ENCODE results near the gene STXBP1. TPM values are rescaled to one million over a fixed set of nuclear protein-coding genes. Genes with fewer than 3 reads are reported as not detected.

The STXBP1 gene
- total and polyA plus RNA-seq, 2 donors: 2.7 to 10.2 TPM

DNA sequence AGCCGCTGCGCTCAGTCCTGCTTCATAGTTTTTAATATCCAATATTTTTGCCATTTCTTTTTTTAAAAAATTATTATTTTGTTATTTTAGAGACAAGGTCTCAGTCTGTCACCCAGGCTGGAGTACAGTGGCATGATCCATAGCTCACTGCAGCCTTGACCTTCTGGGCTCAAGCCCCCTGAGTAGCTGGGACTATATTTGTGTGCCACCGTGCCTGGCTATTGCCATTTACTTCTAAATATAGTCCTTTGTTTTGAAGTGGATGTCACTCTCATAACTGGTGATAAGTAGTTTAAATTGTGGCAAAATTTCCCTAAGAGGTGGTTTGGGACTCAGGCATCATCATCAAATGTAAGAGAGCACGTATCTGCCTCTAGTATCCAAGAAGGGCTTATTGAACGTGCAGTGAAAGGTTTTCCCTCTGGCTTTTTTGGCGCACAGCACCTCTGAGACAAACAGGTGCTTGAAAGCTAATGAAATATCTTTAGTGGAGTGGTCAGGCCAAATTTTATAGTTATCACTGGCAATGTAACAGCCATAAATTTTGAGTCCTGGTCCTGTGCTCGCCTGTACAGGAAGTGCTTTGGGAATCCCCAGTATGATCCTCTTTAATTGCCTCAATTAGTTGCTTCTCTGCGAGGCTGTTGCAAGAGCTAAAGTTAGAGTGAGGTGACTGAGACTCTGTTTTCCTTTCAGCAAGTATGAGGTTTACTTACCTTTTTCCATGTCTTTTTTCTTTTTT is 14.8 kb downstream of the STXBP1 start:
- Histone ChIP-seq H3K9me3 (ENCODE audit: control insufficient read depth in 2 of 2, insufficient read depth in 1 of 2, low read length in 1 of 2) (no peaks in the 10 kb centered on the region), H3K27me3 (ENCODE audit: control insufficient read depth in 2 of 2, insufficient read depth in 1 of 2, low read length in 1 of 2) (no peaks in the 10 kb centered on the region), H3K36me3 (ENCODE audit: control insufficient read depth in 2 of 2, insufficient read depth in 2 of 2, low read length in 1 of 2) (no peaks in the 10 kb centered on the region), H3K27ac (ENCODE audit: low read depth in 1 of 2, low read length in 1 of 2) (no peak overlapping the region), H3K4me3 (ENCODE audit: low read length in 2 of 2) (no peak overlapping the region), H3K4me1 (ENCODE audit: control insufficient read depth in 2 of 2, insufficient read depth in 2 of 2, low read length in 2 of 2) (peaks cover 0 to 6% of the 10 kb centered on the region in 2 donors)
- 90% methylated on average over 8 of the region's 8 CpGs for WGBS
- DNase-seq (ENCODE audit: low read depth in 6 of 9, low spot score in 9 of 9): no peak

DNA sequence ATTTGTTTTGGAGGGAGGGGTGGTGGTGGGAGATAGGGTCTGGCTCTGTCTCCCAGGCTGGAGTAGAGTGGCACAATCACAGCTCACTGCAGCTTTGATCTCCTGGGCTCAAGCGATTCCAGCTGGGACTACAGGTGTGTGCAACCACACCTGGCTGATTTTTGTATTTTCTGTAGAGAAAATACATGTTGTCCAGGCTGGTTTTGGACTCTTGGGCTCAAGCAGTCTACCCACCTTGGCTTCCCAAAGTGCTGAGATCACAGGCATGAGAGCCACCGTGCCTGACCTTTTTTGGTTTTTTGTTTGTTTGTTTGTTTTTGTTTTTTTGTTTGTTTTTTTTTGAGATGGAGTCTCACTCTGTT is 15.4 kb downstream of the STXBP1 start:
- Histone ChIP-seq H3K4me1 (ENCODE audit: control insufficient read depth in 2 of 2, insufficient read depth in 2 of 2, low read length in 2 of 2) (peaks cover 0 to 6% of the 10 kb centered on the region in 2 donors), H3K27me3 (ENCODE audit: control insufficient read depth in 2 of 2, insufficient read depth in 1 of 2, low read length in 1 of 2) (no peaks in the 10 kb centered on the region), H3K9me3 (ENCODE audit: control insufficient read depth in 2 of 2, insufficient read depth in 1 of 2, low read length in 1 of 2) (no peaks in the 10 kb centered on the region), H3K36me3 (ENCODE audit: control insufficient read depth in 2 of 2, insufficient read depth in 2 of 2, low read length in 1 of 2) (no peaks in the 10 kb centered on the region), H3K4me3 (ENCODE audit: low read length in 2 of 2) (no peak overlapping the region), H3K27ac (ENCODE audit: low read depth in 1 of 2, low read length in 1 of 2) (peak overlapping the region in 1 of 2 donors; percentile 5)
- 89% methylated on average over 2 of the region's 2 CpGs for WGBS
- DNase-seq (ENCODE audit: low read depth in 6 of 9, low spot score in 9 of 9): no peak

GRCh38 chr9:127628758-127629467 is 16.8 kb downstream of the STXBP1 start:
- H3K4me1 ChIP-seq (ENCODE audit: control insufficient read depth in 2 of 2, insufficient read depth in 2 of 2, low read length in 2 of 2): peaks cover 0 to 6% of the 10 kb centered on the region in 2 donors
- no peaks in the 10 kb centered on the region for H3K9me3 ChIP-seq (ENCODE audit: control insufficient read depth in 2 of 2, insufficient read depth in 1 of 2, low read length in 1 of 2)
- peak overlapping the region in 1 of 2 donors; percentile 52 for H3K27ac ChIP-seq (ENCODE audit: low read depth in 1 of 2, low read length in 1 of 2)
- H3K27me3 ChIP-seq (ENCODE audit: control insufficient read depth in 2 of 2, insufficient read depth in 1 of 2, low read length in 1 of 2): no peaks in the 10 kb centered on the region
- no peaks in the 10 kb centered on the region for H3K36me3 ChIP-seq (ENCODE audit: control insufficient read depth in 2 of 2, insufficient read depth in 2 of 2, low read length in 1 of 2)
- whole genome bisulfite sequencing: 89% methylated on average over 9 of the region's 9 CpGs
- DNase-seq (ENCODE audit: low read depth in 6 of 9, low spot score in 9 of 9): no peak
- H3K4me3 ChIP-seq (ENCODE audit: low read length in 2 of 2): no peak overlapping the region

DNA sequence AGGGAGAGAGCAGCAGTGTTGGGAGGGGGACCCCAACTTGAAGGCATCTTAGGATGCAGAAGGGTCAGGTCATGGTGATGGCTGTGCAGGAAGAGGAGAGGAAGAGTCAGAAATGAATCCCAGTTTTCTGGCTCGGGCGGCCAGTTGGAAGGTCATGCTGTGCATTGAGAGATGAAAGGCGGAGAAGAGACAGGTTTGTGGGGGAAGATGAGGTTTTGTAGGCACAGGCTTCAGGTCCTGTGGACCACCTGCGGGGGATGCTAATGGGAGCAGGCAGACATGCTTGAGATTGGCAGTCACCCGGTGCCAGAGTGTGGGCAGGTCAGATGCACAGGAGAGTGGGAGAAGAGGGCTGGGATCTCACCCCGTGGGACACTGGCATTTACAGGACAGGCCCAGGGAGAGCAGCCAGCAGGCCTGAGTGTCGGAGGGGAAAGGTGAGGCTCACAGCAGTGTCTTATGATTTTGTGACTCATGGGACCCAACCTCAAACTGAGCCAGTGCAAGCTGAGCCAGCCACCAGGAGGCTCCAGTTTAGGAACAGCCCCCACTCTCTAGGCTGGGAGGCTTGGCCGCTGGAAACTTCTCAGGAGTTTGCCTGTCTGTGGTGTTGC is 17.5 kb downstream of the STXBP1 start:
- no peak for DNase-seq (ENCODE audit: low read depth in 6 of 9, low spot score in 9 of 9)
- peak overlapping the region in 1 of 2 donors; percentile 52 for H3K27ac ChIP-seq (ENCODE audit: low read depth in 1 of 2, low read length in 1 of 2)
- WGBS: 98% methylated on average over 8 of the region's 8 CpGs
- no peak overlapping the region for H3K4me3 ChIP-seq (ENCODE audit: low read length in 2 of 2)
- H3K9me3 ChIP-seq (ENCODE audit: control insufficient read depth in 2 of 2, insufficient read depth in 1 of 2, low read length in 1 of 2): no peaks in the 10 kb centered on the region
- H3K4me1 ChIP-seq (ENCODE audit: control insufficient read depth in 2 of 2, insufficient read depth in 2 of 2, low read length in 2 of 2): peaks cover 0 to 10% of the 10 kb centered on the region in 2 donors
- no peaks in the 10 kb centered on the region for H3K27me3 ChIP-seq (ENCODE audit: control insufficient read depth in 2 of 2, insufficient read depth in 1 of 2, low read length in 1 of 2)
- H3K36me3 ChIP-seq (ENCODE audit: control insufficient read depth in 2 of 2, insufficient read depth in 2 of 2, low read length in 1 of 2): no peaks in the 10 kb centered on the region

DNA sequence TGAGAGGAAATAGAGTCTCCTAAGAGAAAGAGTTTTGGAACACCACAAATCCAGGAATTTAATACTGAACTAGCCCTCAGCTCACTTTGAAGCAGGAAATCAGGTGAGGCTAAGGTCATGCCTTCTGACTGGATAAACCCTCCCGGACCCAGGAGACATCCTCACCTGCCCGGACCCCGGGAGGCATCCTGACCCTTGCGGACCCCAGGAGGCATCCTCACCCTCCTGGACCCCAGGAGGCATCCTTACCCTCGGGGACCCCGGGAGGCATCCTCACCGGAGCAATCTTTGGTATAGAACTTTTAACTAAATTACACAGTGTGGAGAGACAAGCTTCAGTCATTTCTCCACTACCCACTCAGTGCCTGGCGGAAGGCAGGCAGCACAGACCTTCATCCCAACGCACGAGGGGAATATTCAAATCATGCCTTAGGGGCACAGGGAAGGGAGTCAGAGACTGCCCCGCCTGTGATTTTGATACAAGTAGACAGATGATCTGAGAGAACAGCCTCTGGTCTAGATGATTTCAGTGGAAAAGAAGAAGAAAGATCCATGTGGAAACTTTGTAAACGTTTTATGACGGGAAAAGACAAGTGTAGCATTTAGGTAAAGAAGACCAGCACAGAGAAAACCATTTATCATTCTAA is 21.3 kb downstream of the STXBP1 start:
- no peak overlapping the region for H3K4me3 ChIP-seq (ENCODE audit: low read length in 2 of 2)
- no peaks in the 10 kb centered on the region for H3K27me3 ChIP-seq (ENCODE audit: control insufficient read depth in 2 of 2, insufficient read depth in 1 of 2, low read length in 1 of 2)
- no peak for DNase-seq (ENCODE audit: low read depth in 6 of 9, low spot score in 9 of 9)
- peaks cover 0 to 10% of the 10 kb centered on the region in 2 donors for H3K4me1 ChIP-seq (ENCODE audit: control insufficient read depth in 2 of 2, insufficient read depth in 2 of 2, low read length in 2 of 2)
- no peaks in the 10 kb centered on the region for H3K9me3 ChIP-seq (ENCODE audit: control insufficient read depth in 2 of 2, insufficient read depth in 1 of 2, low read length in 1 of 2)
- no peak overlapping the region for H3K27ac ChIP-seq (ENCODE audit: low read depth in 1 of 2, low read length in 1 of 2)
- no peaks in the 10 kb centered on the region for H3K36me3 ChIP-seq (ENCODE audit: control insufficient read depth in 2 of 2, insufficient read depth in 2 of 2, low read length in 1 of 2)
- WGBS: 96% methylated on average over 13 of the region's 13 CpGs

- Histone ChIP-seq H3K27ac (ENCODE audit: low read depth in 1 of 2, low read length in 1 of 2) (no peak overlapping the region), H3K4me3 (ENCODE audit: low read length in 2 of 2) (no peak overlapping the region), H3K4me1 (ENCODE audit: control insufficient read depth in 2 of 2, insufficient read depth in 2 of 2, low read length in 2 of 2) (peaks cover 0 to 10% of the 10 kb centered on the region in 2 donors), H3K9me3 (ENCODE audit: control insufficient read depth in 2 of 2, insufficient read depth in 1 of 2, low read length in 1 of 2) (no peaks in the 10 kb centered on the region), H3K27me3 (ENCODE audit: control insufficient read depth in 2 of 2, insufficient read depth in 1 of 2, low read length in 1 of 2) (no peaks in the 10 kb centered on the region), H3K36me3 (ENCODE audit: control insufficient read depth in 2 of 2, insufficient read depth in 2 of 2, low read length in 1 of 2) (no peaks in the 10 kb centered on the region)
- no peak for DNase-seq (ENCODE audit: low read depth in 6 of 9, low spot score in 9 of 9)
- WGBS: 88% methylated on average over 7 of the region's 7 CpGs
Measured at GRCh38 chr9:127634021-127634420, 21.9 kb downstream of the STXBP1 start.

DNA sequence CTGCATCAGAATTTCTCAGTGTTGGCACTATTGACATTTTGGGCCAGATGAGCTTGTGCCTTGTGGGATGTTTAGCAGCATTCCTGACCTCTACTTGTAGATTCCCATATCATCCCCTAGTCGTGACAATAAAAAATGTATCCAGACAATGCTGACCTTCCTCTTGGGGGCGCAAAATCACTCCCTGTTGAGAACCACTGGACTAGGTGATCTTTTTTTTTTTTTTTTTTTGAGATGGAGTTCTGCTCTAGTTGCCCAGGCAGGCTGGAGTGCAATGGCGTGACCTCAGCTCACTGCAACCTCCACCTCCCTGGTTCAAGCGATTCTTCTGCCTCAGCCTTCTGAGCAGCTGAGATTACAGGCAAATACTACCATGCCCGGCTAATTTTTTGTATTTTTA is 22.6 kb downstream of the STXBP1 start:
- Histone ChIP-seq H3K36me3 (ENCODE audit: control insufficient read depth in 2 of 2, insufficient read depth in 2 of 2, low read length in 1 of 2) (no peaks in the 10 kb centered on the region), H3K27me3 (ENCODE audit: control insufficient read depth in 2 of 2, insufficient read depth in 1 of 2, low read length in 1 of 2) (no peaks in the 10 kb centered on the region), H3K27ac (ENCODE audit: low read depth in 1 of 2, low read length in 1 of 2) (no peak overlapping the region), H3K4me3 (ENCODE audit: low read length in 2 of 2) (no peak overlapping the region), H3K9me3 (ENCODE audit: control insufficient read depth in 2 of 2, insufficient read depth in 1 of 2, low read length in 1 of 2) (no peaks in the 10 kb centered on the region), H3K4me1 (ENCODE audit: control insufficient read depth in 2 of 2, insufficient read depth in 2 of 2, low read length in 2 of 2) (peaks cover 0 to 6% of the 10 kb centered on the region in 2 donors)
- no peak for DNase-seq (ENCODE audit: low read depth in 6 of 9, low spot score in 9 of 9)
- 93% methylated on average over 5 of the region's 5 CpGs for WGBS

- no peak overlapping the region for H3K27ac ChIP-seq (ENCODE audit: low read depth in 1 of 2, low read length in 1 of 2)
- H3K4me3 ChIP-seq (ENCODE audit: low read length in 2 of 2): no peak overlapping the region
- peaks cover 0 to 4% of the 10 kb centered on the region in 2 donors for H3K4me1 ChIP-seq (ENCODE audit: control insufficient read depth in 2 of 2, insufficient read depth in 2 of 2, low read length in 2 of 2)
- WGBS: 97% methylated on average over 8 of the region's 8 CpGs
- H3K27me3 ChIP-seq (ENCODE audit: control insufficient read depth in 2 of 2, insufficient read depth in 1 of 2, low read length in 1 of 2): no peaks in the 10 kb centered on the region
- no peaks in the 10 kb centered on the region for H3K9me3 ChIP-seq (ENCODE audit: control insufficient read depth in 2 of 2, insufficient read depth in 1 of 2, low read length in 1 of 2)
- no peak for DNase-seq (ENCODE audit: low read depth in 6 of 9, low spot score in 9 of 9)
- no peaks in the 10 kb centered on the region for H3K36me3 ChIP-seq (ENCODE audit: control insufficient read depth in 2 of 2, insufficient read depth in 2 of 2, low read length in 1 of 2)
Measured at GRCh38 chr9:127635201-127635735, 23.2 kb downstream of the STXBP1 start.

Data from thymus (tissue), 11 donors.